ENCODE results near the gene NDE1.
A peak's percentile ranks its signal among the peaks of the same experiment; 100 is the strongest.
"Not testable (repeated sequence)": the region's sequence is repeated elsewhere in the genome, so short reads cannot be mapped to it uniquely, and the experiment has no call there.

NDE1 gene

DNA sequence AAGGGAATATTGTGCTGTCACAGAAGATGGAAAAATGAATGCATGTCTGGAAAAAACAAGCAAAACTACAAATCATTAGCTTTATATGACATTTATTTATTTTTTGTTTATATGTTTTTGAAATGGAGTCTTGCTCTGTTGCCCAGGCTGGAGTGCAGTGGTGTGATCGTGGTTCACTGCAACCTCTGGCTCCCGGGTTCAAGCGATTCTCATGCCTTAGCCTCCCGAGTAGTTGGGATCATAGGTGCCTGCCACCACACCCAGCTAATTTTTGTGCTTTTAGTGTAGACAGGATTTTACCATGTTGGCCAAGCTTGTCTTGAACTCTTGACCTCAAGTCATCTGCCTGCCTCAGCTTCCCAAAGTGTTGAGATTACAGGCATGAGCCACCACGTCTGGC is 8.5 kb downstream of the NDE1 start:
- TF ChIP-seq CTCF (conservative IDR thresholded peaks at IDR 0.05; ENCODE audit: low read depth) = no peak
- CTCF ChIA-PET = interaction anchor here (0.7 kb wide), 1 partner anchor 92 kb away, joined by 3 read pairs; no protein-coding TSS in a partner anchor
- no peak for DNase-seq (ENCODE audit: low spot score)
- H3K27ac ChIP-seq = peak overlapping the region; percentile 46
- POLR2A ChIA-PET (ENCODE audit: low non-redundant PET) = no interaction called here

- CTCF ChIA-PET = no interaction called here
- no peak for TF ChIP-seq CTCF (conservative IDR thresholded peaks at IDR 0.05; ENCODE audit: low read depth)
- POLR2A ChIA-PET (ENCODE audit: low non-redundant PET) = interaction anchor here (0.6 kb wide), 1 partner anchor 48 kb away, joined by 3 read pairs; no protein-coding TSS in a partner anchor
- peak overlapping the region; percentile 38 for H3K27ac ChIP-seq
- no peak for DNase-seq (ENCODE audit: low spot score)
Measured at GRCh38 chr16:15660203-15660601, 10.2 kb downstream of the NDE1 start.

DNA sequence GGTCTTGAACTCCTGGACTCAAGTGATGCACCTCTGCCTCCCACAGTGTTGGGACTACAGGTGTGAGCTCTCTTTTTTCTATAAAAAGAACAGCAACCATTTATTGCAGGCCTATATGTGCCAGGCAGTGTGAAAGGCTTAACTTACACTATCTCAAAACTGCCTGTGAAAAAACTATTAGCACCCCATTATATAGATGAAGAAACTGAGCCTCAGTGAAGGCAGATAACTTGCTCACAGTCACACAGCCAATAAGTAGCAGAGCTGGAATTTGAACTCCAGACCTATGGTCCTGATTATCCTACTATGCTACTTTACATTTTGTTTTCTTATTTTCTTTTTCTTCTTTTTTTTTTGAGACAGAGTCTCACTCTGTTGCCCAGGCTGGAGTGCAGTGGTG is 15.1 kb downstream of the NDE1 start:
- H3K27ac ChIP-seq = peak overlapping the region; percentile 31; the same call in 1 of the 2 replicates
- no peak for DNase-seq (ENCODE audit: low spot score)
- TF ChIP-seq CTCF (conservative IDR thresholded peaks at IDR 0.05; ENCODE audit: low read depth) = no peak
- ChIA-PET CTCF (no interaction called here), POLR2A (ENCODE audit: low non-redundant PET) (no interaction called here)

DNA sequence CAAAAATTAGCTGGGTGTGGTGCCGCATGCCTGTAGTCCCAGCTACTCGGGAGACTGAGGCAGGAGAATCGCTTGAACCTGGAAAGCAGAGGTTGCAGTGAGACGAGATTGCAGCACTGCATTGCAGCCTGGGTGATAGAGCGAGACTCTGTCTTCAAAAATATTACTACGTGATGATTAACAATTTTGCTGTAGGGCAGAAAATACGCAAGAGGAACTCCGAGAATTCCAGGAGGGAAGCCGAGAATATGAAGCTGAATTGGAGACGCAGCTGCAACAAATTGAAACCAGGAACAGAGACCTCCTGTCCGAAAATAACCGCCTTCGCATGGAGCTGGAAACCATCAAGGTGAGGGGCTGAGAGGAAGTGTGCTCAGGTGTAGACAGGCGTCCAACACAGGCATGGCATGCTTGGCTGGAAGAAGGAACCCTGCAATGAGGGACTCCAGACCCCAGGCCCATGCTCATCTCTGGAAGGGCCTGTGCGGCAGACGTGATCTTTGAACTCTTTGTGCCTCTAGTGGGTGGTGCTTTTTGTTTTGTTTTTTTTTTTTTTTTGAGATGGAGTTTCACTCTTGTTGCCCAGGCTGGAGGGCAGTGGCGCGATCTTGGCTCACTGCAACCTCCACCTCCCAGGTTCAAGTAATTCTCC is 17.2 kb downstream of the NDE1 start:
- ChIA-PET CTCF (no interaction called here), POLR2A (ENCODE audit: low non-redundant PET) (no interaction called here)
- DNase-seq (ENCODE audit: low spot score) = no peak
- H3K27ac ChIP-seq = peak overlapping the region; percentile 98
- TF ChIP-seq CTCF (conservative IDR thresholded peaks at IDR 0.05; ENCODE audit: low read depth) = no peak

GRCh38 chr16:15671530-15672117 is 21.6 kb downstream of the NDE1 start:
- DNase-seq (ENCODE audit: low spot score) = no peak
- TF ChIP-seq CTCF (conservative IDR thresholded peaks at IDR 0.05; ENCODE audit: low read depth) = no peak
- ChIA-PET CTCF (interaction anchor here (1.2 kb wide), 1 partner anchor 32 kb away, joined by 4 read pairs; no protein-coding TSS in a partner anchor), POLR2A (ENCODE audit: low non-redundant PET) (interaction anchor here (0.6 to 1.0 kb wide), 2 partner anchors 18 to 29 kb away, joined by 4 read pairs; partner anchors contain the start of gene MARF1)
- H3K27ac ChIP-seq = peak overlapping the region; percentile 98

GRCh38 chr16:15672127-15672513 is 22.1 kb downstream of the NDE1 start:
- H3K27ac ChIP-seq = peak overlapping the region; percentile 98
- CTCF ChIA-PET; DNase-seq (ENCODE audit: low spot score): not testable (repeated sequence)
- POLR2A ChIA-PET (ENCODE audit: low non-redundant PET) = interaction anchor here (0.6 to 1.0 kb wide), 2 partner anchors 18 to 30 kb away, joined by 4 read pairs; partner anchors contain the start of gene MARF1

All from RWPE1 (cell line).